ENCODE measurements around the gene TMED5.
"Not testable (repeated sequence)": the region's sequence is repeated elsewhere in the genome, so short reads cannot be mapped to it uniquely, and the experiment has no call there.

- TF ChIP-seq, protein P1, sequence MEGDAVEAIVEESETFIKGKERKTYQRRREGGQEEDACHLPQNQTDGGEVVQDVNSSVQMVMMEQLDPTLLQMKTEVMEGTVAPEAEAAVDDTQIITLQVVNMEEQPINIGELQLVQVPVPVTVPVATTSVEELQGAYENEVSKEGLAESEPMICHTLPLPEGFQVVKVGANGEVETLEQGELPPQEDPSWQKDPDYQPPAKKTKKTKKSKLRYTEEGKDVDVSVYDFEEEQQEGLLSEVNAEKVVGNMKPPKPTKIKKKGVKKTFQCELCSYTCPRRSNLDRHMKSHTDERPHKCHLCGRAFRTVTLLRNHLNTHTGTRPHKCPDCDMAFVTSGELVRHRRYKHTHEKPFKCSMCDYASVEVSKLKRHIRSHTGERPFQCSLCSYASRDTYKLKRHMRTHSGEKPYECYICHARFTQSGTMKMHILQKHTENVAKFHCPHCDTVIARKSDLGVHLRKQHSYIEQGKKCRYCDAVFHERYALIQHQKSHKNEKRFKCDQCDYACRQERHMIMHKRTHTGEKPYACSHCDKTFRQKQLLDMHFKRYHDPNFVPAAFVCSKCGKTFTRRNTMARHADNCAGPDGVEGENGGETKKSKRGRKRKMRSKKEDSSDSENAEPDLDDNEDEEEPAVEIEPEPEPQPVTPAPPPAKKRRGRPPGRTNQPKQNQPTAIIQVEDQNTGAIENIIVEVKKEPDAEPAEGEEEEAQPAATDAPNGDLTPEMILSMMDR (IDR thresholded peaks at IDR 0.05) = not testable (repeated sequence)
- TF ChIP-seq POLR2A, POLR2AphosphoS5, EP300 (IDR thresholded peaks at IDR 0.05): not testable (repeated sequence)
Measured at GRCh38 chr1:93170141-93170678, 10.0 kb downstream of the TMED5 start.
